WTC11 (cell line): Measurements from ENCODE around the gene ZIC1.

Experiments used
- CBFB ChIP-seq: sonication (generic); formaldehyde crosslinking; IDR thresholded peaks from 2 replicates; pipeline ENCODE4 v1.8.1; 2022; ENCODE audit warnings: mild to moderate bottlenecking, low read depth, missing genetic modification reagents
- ESRRA ChIP-seq: sonication (generic); formaldehyde crosslinking; IDR thresholded peaks from 2 replicates; pipeline ENCODE4 v1.8.1; 2022; ENCODE audit warnings: mild to moderate bottlenecking, missing genetic modification reagents, borderline replicate concordance
- FOXK1 ChIP-seq: sonication (generic); formaldehyde crosslinking; IDR thresholded peaks from 2 replicates; pipeline ENCODE4 v1.8.0; 2022; ENCODE audit warnings: mild to moderate bottlenecking, moderate library complexity, missing genetic modification reagents
- MXD4 ChIP-seq: fragments of 250-450 bp; sonication (Bioruptor Pico); IDR thresholded peaks from 2 replicates; pipeline ENCODE4 v1.8.0; 2021; ENCODE audit warnings: mild to moderate bottlenecking, moderate library complexity, borderline replicate concordance
- NR2C2 ChIP-seq: sonication (generic); formaldehyde crosslinking; IDR thresholded peaks from 2 replicates; pipeline ENCODE4 v1.8.0; 2022; ENCODE audit warnings: mild to moderate bottlenecking, missing genetic modification reagents
- RELA ChIP-seq: sonication (generic); formaldehyde crosslinking; IDR thresholded peaks from 2 replicates; pipeline ENCODE4 v1.8.1; 2022; ENCODE audit warnings: missing genetic modification reagents, mild to moderate bottlenecking, borderline replicate concordance
- TCF7 ChIP-seq: sonication (generic); formaldehyde crosslinking; IDR thresholded peaks from 2 replicates; pipeline ENCODE4 v1.8.0; 2022; ENCODE audit warnings: mild to moderate bottlenecking, low read depth, missing genetic modification reagents, moderate library complexity
- TF ChIP-seq, protein P1 (sequence below): fragments of 200-600 bp; IDR thresholded peaks from 2 replicates; pipeline ENCODE4 v1.8.0; 2022; ENCODE audit warnings: antibody characterized with exemption
- TF ChIP-seq, protein P2 (sequence below): sonication (generic); formaldehyde crosslinking; IDR thresholded peaks from 2 replicates; pipeline ENCODE4 v1.8.1; 2023; ENCODE audit warnings: mild to moderate bottlenecking, missing genetic modification reagents, moderate library complexity
- TF ChIP-seq, protein P3 (sequence below): sonication (generic); formaldehyde crosslinking; IDR thresholded peaks from 2 replicates; pipeline ENCODE4 v1.8.0; 2022; ENCODE audit warnings: mild to moderate bottlenecking, missing genetic modification reagents
- TF ChIP-seq, protein P4 (sequence below): fragments of 250-450 bp; sonication (Bioruptor Pico); IDR thresholded peaks from 2 replicates; pipeline ENCODE4 v1.9.0; 2021; ENCODE audit warnings: moderate library complexity, mild to moderate bottlenecking, inconsistent platforms, borderline replicate concordance
- TF ChIP-seq, protein P5 (sequence below): sonication (generic); formaldehyde crosslinking; IDR thresholded peaks from 2 replicates; pipeline ENCODE4 v1.8.1; 2023; ENCODE audit warnings: mild to moderate bottlenecking, missing genetic modification reagents
- TF ChIP-seq, protein P6 (sequence below): sonication (generic); formaldehyde crosslinking; IDR thresholded peaks from 2 replicates; pipeline ENCODE4 v1.8.1; 2022; ENCODE audit warnings: missing genetic modification reagents, borderline replicate concordance

DNA sequence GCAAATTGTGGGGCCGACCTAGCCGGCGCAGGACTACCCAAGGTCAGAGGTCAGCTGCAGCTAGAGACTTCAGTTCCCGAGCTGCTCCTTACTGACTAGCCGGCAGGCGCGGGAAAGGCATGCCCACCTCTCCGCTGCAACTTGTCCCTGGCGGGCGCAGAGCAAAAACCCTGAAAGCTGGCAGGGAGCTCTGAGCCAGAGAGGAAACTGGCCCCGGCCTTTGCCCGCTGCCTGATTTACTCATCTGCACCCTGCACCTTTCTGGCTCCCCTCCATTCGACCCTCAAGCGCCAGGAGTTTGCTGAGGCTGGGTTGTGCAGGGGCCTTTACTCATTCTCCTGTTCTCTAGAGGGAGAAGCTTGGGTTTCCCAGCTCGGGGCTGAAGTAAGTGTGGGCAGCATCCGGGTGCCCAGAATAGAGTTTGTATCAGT, 4.3 kb upstream of the ZIC1 start:
- TF ChIP-seq RELA (CRISPR knock-in tag) (no peak), CBFB (CRISPR knock-in tag) (no peak), FOXK1 (CRISPR knock-in tag) (no peak), MXD4 (CRISPR knock-in tag) (no peak), TCF7 (CRISPR knock-in tag) (no peak), NR2C2 (CRISPR knock-in tag) (no peak), ESRRA (no peak)
- TF ChIP-seq, protein P1, sequence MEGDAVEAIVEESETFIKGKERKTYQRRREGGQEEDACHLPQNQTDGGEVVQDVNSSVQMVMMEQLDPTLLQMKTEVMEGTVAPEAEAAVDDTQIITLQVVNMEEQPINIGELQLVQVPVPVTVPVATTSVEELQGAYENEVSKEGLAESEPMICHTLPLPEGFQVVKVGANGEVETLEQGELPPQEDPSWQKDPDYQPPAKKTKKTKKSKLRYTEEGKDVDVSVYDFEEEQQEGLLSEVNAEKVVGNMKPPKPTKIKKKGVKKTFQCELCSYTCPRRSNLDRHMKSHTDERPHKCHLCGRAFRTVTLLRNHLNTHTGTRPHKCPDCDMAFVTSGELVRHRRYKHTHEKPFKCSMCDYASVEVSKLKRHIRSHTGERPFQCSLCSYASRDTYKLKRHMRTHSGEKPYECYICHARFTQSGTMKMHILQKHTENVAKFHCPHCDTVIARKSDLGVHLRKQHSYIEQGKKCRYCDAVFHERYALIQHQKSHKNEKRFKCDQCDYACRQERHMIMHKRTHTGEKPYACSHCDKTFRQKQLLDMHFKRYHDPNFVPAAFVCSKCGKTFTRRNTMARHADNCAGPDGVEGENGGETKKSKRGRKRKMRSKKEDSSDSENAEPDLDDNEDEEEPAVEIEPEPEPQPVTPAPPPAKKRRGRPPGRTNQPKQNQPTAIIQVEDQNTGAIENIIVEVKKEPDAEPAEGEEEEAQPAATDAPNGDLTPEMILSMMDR = no peak
- TF ChIP-seq, protein P2, sequence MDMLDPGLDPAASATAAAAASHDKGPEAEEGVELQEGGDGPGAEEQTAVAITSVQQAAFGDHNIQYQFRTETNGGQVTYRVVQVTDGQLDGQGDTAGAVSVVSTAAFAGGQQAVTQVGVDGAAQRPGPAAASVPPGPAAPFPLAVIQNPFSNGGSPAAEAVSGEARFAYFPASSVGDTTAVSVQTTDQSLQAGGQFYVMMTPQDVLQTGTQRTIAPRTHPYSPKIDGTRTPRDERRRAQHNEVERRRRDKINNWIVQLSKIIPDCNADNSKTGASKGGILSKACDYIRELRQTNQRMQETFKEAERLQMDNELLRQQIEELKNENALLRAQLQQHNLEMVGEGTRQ (CRISPR knock-in tag) = no peak
- TF ChIP-seq, protein P3, sequence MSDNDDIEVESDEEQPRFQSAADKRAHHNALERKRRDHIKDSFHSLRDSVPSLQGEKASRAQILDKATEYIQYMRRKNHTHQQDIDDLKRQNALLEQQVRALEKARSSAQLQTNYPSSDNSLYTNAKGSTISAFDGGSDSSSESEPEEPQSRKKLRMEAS = no peak
- TF ChIP-seq, protein P4, sequence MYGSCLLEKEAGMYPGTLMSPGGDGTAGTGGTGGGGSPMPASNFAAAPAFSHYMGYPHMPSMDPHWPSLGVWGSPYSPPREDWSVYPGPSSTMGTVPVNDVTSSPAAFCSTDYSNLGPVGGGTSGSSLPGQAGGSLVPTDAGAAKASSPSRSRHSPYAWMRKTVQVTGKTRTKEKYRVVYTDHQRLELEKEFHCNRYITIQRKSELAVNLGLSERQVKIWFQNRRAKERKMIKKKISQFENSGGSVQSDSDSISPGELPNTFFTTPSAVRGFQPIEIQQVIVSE (CRISPR knock-in tag) = no peak
- TF ChIP-seq, protein P5, sequence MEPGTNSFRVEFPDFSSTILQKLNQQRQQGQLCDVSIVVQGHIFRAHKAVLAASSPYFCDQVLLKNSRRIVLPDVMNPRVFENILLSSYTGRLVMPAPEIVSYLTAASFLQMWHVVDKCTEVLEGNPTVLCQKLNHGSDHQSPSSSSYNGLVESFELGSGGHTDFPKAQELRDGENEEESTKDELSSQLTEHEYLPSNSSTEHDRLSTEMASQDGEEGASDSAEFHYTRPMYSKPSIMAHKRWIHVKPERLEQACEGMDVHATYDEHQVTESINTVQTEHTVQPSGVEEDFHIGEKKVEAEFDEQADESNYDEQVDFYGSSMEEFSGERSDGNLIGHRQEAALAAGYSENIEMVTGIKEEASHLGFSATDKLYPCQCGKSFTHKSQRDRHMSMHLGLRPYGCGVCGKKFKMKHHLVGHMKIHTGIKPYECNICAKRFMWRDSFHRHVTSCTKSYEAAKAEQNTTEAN (CRISPR knock-in tag) = no peak
- TF ChIP-seq, protein P6, sequence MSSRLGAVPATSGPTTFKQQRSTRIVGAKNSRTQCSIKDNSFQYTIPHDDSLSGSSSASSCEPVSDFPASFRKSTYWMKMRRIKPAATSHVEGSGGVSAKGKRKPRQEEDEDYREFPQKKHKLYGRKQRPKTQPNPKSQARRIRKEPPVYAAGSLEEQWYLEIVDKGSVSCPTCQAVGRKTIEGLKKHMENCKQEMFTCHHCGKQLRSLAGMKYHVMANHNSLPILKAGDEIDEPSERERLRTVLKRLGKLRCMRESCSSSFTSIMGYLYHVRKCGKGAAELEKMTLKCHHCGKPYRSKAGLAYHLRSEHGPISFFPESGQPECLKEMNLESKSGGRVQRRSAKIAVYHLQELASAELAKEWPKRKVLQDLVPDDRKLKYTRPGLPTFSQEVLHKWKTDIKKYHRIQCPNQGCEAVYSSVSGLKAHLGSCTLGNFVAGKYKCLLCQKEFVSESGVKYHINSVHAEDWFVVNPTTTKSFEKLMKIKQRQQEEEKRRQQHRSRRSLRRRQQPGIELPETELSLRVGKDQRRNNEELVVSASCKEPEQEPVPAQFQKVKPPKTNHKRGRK = no peak
